ENCODE results near the gene TAAR2. TPM values are rescaled to one million over a fixed set of nuclear protein-coding genes. Genes with fewer than 3 reads are reported as not detected.
"Not testable (repeated sequence)": the region's sequence is repeated elsewhere in the genome, so short reads cannot be mapped to it uniquely, and the experiment has no call there.

TAAR2 gene
- polyA plus RNA-seq, 2 of the 4 experiments (the other 2 are of a cell fraction), result not detected

DNA sequence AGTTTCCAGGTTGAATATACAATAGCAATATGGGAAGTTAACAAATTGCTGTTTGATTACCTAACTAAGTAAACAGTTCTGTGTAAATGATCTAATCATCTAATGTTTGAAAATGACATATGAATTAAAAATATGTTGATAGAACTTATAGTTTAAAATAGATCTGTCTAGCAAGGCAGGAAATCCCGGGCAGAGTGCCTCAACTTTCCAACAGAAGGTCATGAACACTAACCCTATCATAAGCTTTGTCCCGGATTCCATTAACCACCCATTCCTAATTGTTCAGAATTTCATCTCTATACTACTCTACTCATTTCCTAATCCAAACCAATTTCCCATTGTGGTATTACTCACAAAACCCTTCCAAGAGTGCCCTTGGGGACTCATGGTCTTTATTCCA lies 24.8 kb upstream of the TAAR2 start (continued):
- TF ChIP-seq FOXS1 (CRISPR knock-in tag; IDR thresholded peaks at IDR 0.05) (no peak), SMC3 (IDR thresholded peaks at IDR 0.05) (no peak), GATA3 (IDR thresholded peaks at IDR 0.05; ENCODE audit: borderline replicate concordance) (no peak), BHLHE40 (IDR thresholded peaks at IDR 0.05; ENCODE audit: low read depth, low read length) (no peak)

- Histone ChIP-seq H3K4me2 (no peak overlapping the region), H3K9me3 (no peaks in the 10 kb centered on the region), H3K4me1 (no peaks in the 10 kb centered on the region), H3K4me3 (no peak overlapping the region), H3K27ac (no peak overlapping the region)
- WGBS (ENCODE audit: missing lambda C conversion rate), result 41% methylated on average over 2 of the region's 2 CpGs
- ATAC-seq (no peak), DNase-seq (ENCODE audit: low read depth in 1 of 2, low spot score in 1 of 2) (peak in 1 of 2 experiments; percentile 1), FAIRE-seq (no peak)
- TF ChIP-seq HOXA7 (CRISPR knock-in tag; IDR thresholded peaks at IDR 0.05), result no peak
- no peak for TF ChIP-seq KDM1A (IDR thresholded peaks at IDR 0.05; ENCODE audit: low read depth)
- TF ChIP-seq NR3C1 (IDR thresholded peaks at IDR 0.05), result no peak
- TF ChIP-seq PHF8 (IDR thresholded peaks at IDR 0.05; ENCODE audit: borderline replicate concordance, low read depth), result no peak
- TF ChIP-seq, protein P1, sequence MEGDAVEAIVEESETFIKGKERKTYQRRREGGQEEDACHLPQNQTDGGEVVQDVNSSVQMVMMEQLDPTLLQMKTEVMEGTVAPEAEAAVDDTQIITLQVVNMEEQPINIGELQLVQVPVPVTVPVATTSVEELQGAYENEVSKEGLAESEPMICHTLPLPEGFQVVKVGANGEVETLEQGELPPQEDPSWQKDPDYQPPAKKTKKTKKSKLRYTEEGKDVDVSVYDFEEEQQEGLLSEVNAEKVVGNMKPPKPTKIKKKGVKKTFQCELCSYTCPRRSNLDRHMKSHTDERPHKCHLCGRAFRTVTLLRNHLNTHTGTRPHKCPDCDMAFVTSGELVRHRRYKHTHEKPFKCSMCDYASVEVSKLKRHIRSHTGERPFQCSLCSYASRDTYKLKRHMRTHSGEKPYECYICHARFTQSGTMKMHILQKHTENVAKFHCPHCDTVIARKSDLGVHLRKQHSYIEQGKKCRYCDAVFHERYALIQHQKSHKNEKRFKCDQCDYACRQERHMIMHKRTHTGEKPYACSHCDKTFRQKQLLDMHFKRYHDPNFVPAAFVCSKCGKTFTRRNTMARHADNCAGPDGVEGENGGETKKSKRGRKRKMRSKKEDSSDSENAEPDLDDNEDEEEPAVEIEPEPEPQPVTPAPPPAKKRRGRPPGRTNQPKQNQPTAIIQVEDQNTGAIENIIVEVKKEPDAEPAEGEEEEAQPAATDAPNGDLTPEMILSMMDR (IDR thresholded peaks at IDR 0.05), result no peak
- TF ChIP-seq REST (IDR thresholded peaks at IDR 0.05), result no peak
- no peak for TF ChIP-seq MAFK (IDR thresholded peaks at IDR 0.05; ENCODE audit: partially characterized antibody)
- no peak for TF ChIP-seq NFE2L2 (conservative IDR thresholded peaks at IDR 0.05; ENCODE audit: low read length)
- no peak for TF ChIP-seq CHD2 (IDR thresholded peaks at IDR 0.05; ENCODE audit: low read length, partially characterized antibody)
- no peak for TF ChIP-seq RARB (CRISPR knock-in tag; IDR thresholded peaks at IDR 0.05)
- no peak for TF ChIP-seq ZFP36 (IDR thresholded peaks at IDR 0.05; ENCODE audit: borderline replicate concordance, partially characterized antibody)
- POLR2A ChIA-PET, result no interaction called here
- CTCF ChIA-PET, result no interaction called here
Measured at GRCh38 chr6:132648356-132648755, 24.3 kb upstream of the TAAR2 start.

- no peak for FAIRE-seq
- ATAC-seq, result no peak
- Histone ChIP-seq H3K27ac (no peak overlapping the region), H3K4me3 (no peak overlapping the region), H3K4me2 (no peak overlapping the region), H3K9me3 (no peaks in the 10 kb centered on the region), H3K4me1 (no peaks in the 10 kb centered on the region)
- WGBS (ENCODE audit: missing lambda C conversion rate), result 61% methylated on average over 3 of the region's 3 CpGs
- ChIA-PET POLR2A (no interaction called here), CTCF (no interaction called here)
- DNase-seq (ENCODE audit: low read depth in 1 of 2, low spot score in 1 of 2), result no peak
- TF ChIP-seq RCOR1 (IDR thresholded peaks at IDR 0.05; ENCODE audit: low read depth, low read length) (no peak), RNF2 (IDR thresholded peaks at IDR 0.05; ENCODE audit: borderline replicate concordance, low read depth) (no peak), FOSB (CRISPR knock-in tag; IDR thresholded peaks at IDR 0.05) (no peak), HOXA7 (CRISPR knock-in tag; IDR thresholded peaks at IDR 0.05) (no peak), SMC3 (IDR thresholded peaks at IDR 0.05) (no peak), PHF8 (IDR thresholded peaks at IDR 0.05; ENCODE audit: borderline replicate concordance, low read depth) (no peak), FOSL2 (IDR thresholded peaks at IDR 0.05) (no peak), FOSL2 (CRISPR knock-in tag; IDR thresholded peaks at IDR 0.05) (no peak), TP53 (CRISPR knock-in tag; IDR thresholded peaks at IDR 0.05) (no peak), EHMT2 (IDR thresholded peaks at IDR 0.05; ENCODE audit: low read depth) (no peak), TFCP2L1 (CRISPR knock-in tag; IDR thresholded peaks at IDR 0.05) (no peak), CHD4 (IDR thresholded peaks at IDR 0.05; ENCODE audit: borderline replicate concordance) (no peak), BHLHE40 (IDR thresholded peaks at IDR 0.05; ENCODE audit: low read depth, low read length) (no peak), MAFK (IDR thresholded peaks at IDR 0.05; ENCODE audit: partially characterized antibody) (no peak), ELK1 (IDR thresholded peaks at IDR 0.05; ENCODE audit: low read depth, low read length) (no peak)
Measured at GRCh38 chr6:132643547-132643946, 19.5 kb upstream of the TAAR2 start.

DNA sequence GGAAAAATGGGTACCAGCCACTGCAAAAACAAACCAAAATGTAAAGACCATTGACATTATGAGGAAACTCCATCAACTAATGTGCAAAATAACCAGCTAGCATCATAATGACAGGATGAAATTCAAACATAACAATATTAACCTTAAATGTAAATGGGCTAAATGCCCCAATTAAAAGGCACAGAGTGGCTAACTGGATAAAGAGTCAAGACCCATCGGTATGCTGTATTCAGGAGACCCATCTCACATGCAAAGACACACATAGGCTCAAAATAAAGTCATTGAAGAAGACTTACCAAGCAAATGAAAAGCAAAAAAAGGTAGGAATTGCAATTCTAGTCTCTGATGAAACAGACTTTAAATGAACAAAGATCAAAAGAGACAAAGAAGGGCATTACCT lies 13.1 kb upstream of the TAAR2 start:
- H3K27ac ChIP-seq; FAIRE-seq; H3K4me2 ChIP-seq; ATAC-seq; DNase-seq (ENCODE audit: low read depth in 1 of 2, low spot score in 1 of 2); CTCF ChIA-PET; H3K9me3 ChIP-seq; H3K4me3 ChIP-seq; POLR2A ChIA-PET; H3K4me1 ChIP-seq: not testable (repeated sequence)
- 30% methylated on average over 1 of the region's 1 CpG for WGBS (ENCODE audit: missing lambda C conversion rate)

Measured in A549 (cell line).